HS-27A (cell line): ENCODE data around the gene L3MBTL2.

Source experiments
- DNase-seq: peaks from one replicate; pipeline ENCODE4 v3.0.0-alpha.2; 2012; ENCODE audit warnings: low read depth, missing footprints

L3MBTL2 gene

DNA sequence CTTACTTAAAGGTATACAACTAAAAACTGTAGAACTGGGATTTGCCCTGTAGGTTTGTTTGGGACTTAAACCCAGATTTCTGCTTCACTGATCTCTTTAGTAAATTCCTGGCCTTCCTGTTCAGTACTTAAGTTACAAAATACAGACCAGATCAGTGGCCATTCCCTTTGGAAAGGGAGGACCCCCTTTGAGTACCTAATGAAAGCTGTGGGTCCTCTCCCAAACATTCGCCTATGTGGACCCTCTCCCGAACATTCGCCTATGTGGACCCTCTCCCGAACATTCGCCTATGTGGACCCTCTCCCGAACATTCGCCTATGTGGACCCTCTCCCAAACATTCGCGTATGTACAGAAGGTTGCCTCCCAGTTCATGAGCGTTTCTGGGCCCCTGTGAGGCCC lies 10.3 kb downstream of the L3MBTL2 start:
- no peak for DNase-seq

DNA sequence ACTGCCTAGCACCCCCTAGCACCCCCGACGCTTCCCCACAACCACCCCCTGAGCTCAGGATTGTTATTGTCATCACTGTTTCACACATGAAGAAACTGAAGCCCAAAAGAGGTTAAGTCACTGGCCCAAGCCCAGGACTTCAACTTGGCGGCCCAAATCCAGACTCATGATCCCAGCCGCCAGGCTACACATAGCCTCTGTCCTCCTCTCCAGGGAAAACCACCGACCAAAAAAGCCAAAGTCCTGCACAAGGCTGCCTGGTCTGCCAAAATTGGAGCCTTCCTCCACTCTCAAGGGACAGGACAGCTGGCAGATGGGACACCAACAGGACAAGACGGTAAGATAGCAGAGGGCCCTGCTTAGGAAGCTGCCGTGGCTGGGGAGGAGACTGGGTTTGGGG lies 10.8 kb downstream of the L3MBTL2 start:
- no peak for DNase-seq

DNA sequence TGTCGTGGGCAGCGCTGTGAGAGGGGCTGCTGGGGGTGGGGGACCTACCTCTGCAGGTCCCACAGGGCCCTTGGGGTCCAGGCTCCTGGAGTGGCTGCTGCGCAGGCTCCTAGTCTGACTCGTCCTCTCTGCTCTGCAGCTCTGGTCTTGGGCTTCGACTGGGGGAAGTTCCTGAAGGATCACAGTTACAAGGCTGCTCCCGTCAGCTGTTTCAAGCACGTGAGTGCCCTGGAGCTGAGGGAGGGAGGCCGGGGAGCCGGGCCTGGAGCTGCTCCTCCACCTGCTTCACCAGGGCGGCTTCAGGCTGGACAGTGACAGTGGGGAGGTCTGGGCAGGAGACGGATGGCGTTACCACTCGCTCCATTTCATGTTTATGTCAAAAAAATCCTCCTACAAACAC lies 11.9 kb downstream of the L3MBTL2 start:
- no peak for DNase-seq

DNA sequence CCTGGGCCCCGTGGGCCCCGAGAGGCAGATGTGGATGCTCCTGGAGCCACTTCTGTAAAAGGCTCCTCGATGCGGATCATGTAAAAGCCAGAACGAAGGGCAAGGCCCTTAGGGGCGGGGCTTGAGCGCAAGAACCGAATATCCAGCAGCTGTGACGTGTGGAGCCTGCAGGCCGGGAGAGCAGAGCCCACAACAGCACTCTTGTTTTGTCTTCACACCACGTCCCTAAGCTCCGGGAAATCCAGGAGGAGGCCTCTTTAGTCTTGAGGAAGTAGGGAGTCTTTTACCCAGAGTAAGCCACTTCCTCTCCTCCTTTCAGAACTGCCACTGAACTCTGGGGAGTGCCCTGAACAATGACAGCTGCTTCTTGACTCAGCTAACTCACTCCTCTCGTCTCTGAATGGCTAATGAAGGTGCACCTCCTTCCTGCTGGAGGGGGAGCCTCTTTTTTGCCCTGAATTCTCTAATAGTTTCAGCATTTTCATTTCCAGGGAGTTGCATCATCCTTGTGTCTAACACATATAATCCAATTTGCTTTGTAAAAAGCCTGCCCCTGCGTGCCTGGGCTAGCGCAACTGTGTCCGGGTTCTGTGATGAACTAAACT lies 12.5 kb downstream of the L3MBTL2 start:
- DNase-seq: no peak

DNA sequence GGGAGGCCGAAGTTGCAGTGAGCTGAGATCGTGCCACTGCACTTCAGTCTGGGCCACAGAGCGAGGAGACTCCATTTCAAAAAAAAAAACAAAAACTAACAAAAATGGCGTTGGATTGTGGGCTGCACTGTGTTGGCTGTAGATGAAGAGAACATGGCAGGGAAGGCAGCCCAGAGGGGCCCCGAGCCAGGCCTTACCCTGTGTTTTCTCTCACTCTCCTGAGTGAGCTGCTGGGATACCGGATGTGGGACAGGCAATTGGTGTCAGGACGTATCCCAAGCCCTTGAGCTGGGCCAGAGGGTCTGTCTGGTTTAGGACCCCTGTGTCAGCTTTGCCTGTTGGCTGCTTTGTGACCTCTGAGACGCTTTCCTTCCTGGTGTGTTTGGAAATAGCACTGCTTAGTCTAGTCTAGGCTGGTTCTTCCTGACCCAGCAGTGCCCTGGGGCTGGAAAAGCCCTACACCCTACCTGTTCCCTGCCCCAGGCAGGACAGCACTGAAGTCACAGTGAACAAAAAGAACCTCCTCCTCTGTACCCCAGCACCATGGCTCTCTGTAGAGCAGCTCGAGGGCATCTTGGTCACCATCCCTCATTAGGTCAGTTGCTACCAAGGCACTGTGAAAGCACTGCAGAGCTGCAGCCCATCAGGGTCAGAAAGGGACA lies 17.9 kb downstream of the L3MBTL2 start:
- DNase-seq: no peak

DNA sequence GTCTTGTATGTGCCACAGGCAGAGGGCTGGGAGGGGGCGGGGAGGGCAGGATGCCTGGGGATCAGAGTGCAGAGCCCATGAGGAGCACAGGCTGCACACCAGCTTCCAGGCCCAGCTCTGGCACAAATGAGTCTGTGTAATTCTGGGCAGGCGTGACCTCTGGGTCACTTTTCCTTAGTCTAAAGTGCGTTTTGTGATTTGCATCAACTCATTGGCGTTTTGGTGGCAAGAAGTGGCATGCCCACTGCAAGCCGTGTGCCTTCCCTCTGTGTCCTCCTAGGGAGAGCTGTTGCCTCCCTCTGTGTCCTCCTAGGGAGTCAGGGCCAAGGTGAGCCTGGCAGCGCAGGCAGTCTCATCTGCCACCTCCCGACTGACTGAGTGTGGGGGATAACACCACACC lies 18.4 kb downstream of the L3MBTL2 start:
- no peak for DNase-seq

DNA sequence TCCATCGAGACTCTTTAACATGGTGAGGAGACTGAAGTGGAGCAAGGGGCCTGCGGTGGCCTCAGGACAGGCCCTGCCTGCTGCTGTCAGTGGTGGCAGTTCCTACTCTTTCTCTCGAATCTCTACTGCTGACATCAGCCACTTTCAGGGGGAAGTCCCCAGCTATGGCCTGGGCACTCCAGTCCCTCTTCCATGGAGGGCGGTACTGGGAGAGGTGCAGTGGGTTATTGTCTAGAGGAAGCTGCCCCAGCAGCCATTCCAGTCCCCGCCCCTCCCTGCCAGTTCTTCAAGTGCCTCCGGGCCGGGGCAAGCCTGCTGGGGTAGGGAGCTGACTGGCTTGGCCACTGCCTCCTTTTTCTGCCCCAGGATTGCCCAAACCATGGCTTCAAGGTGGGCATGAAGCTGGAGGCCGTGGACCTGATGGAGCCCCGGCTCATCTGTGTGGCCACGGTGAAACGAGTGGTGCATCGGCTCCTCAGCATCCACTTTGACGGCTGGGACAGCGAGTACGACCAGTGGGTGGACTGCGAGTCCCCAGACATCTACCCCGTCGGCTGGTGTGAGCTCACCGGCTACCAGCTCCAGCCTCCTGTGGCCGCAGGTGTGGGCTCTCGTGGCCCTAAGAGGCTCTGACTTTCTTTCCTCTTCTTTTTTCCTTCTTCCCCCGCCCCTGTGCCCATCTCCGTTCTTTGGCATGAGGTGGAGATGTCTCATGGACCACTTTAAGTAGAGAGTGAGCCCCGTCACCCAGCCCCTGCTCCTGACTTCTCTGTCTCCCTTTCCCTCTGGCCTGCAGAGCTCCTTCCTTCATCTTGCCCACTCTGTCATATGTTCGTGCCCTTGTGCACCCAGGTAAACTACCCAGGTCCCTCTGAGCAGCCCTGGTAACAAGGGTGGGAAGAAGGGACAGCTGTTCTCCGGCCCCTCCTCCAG lies 21.9 kb downstream of the L3MBTL2 start:
- no peak for DNase-seq

DNA sequence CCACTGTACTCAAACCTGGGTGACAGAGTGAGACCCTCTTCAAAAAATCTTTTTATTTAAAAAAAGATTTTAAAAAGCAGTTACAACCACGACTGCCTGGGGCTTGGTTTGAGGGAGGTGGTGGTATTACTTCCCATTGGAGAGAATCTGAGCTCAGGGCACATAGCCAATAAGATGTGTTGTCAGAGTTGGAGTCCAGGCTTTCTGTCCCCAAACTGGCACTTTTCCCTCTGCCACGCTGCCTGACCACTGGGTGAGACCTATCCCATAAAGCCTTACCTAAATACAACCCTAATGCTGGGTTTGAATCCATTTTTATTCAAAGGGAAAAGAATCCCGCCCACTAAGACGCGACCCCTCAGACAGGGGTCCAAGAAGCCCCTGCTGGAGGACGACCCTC lies 24.1 kb downstream of the L3MBTL2 start:
- DNase-seq: no peak

DNA sequence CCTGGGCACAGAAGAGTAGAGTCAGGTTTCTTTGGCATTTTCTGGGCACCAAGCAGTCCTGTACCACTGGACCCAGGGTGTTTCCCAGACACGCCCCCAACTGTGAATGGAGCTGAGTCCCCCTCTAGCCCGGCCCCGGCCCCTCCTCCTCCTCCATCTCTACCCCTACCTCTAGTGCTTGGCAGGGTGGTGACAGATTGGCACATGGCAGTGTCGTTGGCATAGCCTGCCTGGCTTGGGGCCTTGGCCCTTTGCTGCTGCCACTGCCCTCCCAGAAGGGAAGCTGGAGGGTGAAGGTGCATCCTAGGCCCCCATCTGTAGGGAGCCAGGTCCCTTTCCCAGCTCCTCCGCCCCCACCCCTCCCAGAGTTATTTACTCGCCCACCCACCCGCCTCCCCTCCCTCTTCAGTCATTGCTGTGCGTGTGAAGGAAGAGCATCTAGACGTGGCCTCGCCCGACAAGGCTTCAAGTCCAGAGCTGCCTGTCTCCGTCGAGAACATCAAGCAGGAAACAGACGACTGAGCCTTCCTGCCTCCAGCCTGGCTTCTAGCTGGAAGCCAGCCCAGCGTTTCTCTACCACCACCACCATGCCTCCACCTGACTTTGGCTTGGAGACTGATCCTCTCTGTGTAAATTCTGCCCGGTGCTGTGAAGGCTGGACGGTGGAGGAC lies 24.8 kb downstream of the L3MBTL2 start:
- DNase-seq: no peak

DNA sequence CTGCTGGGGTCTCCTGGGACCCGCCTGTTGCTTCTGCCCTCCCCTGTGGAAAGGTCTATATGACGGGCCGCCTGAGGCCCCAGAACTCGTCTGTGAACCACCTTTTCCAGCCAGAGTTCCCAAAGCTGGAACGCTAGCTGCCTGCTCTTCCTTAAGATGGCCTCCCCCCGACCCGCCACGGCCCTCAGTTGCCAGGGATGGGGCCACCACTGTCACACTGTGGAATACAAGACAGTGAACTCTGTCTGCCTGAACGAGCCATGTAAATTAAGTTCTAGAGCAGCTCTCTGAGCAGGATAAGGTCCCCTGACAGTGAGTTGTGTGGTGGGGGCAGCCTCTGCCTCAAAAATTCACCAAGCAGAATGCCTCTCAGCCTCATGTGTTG lies 25.3 kb downstream of the L3MBTL2 start:
- no peak for DNase-seq

DNA sequence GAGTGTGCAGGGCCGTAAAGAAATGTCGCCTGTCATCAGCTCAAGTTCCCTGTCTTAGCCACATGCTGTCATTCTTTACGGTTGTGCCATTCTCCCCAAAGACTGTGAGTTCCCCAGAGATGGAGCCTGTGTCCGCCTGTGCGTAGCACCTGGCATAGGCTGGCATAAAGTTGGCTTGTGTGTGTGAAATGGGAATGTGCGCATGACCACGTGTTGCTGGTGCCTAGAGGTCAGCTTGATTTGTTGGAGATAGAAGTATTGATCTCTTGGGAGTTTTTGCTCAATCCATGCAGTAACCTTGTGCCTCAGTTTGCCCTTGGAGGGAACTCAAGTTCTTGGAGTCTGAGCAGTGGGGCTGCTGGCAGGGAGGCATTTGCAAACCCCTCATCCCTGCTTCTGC lies 26.3 kb downstream of the L3MBTL2 start:
- DNase-seq: no peak

DNA sequence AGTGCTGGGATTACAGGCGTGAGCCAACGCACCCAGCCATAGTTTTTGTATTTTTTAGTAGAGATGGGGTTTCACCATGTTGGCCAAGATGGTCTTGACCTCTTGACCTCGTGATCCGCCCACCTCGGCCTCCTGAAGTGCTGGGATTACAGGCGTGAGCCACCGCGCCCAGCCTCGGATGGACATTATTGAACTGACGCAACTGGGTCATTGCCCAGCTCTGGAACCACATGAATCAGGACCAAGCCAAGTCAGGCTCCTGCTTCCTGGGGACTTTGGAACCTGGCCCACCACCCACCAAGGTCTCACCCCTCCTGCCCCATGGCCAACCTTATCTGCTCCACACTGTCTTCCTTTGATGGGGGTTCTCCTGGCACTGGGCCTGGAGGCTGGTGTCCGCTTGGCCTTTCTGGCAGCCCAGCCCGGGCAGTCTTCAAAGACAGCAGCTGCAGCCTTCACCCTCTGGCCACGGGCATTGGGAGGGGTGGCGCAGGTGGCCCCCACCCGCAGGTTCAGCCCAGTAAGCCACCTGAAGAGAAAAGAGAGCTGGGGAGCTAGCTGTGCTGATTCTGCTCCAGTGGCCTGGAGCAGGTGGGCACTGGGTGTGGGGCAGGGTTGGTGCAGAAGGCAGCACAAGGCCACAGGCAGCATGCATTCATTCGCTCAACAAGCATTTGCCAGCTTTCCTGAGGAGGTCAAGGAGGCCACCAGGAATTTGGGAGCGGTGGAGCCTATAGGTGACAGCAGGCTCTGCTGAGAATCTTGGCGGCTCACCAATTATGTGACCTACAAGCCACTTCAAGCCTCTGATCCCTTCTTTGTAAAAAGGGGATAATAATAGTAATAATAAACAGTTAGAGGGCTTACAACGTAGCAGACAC lies 29.9 kb downstream of the L3MBTL2 start:
- DNase-seq: no peak

DNA sequence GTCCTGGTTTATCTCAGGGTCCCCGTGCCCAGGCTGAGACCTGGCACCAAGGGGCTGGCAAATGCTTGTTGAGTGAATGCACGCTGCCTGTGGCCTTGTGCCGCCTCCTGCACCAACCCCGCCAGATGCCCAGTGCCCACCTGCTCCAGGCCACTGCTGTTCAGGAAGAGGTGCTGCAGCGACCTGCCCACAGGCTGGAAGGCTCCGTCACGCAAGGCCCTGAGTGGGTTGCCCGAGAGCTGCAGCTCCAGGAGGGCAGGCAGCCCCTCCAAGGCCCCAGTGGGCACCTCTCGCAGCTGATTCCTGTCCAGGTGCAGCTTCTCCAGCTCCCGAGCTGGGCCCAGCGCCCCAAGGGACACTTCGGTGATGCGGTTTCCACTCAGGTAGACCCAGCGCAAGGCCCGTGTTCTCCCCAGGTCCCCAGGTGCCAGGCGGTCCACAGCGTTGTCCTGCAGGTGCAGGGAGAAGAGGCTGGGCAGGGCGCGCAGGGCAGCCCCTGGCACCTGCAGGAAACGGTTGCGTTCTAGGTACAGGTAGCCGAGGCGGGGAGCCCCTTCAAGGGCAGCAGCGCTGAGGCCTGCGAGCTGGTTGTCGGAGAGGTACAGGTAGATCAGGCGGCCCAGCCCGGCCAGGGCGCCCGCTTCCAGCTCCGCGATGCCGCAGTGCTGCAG lies 32.1 kb downstream of the L3MBTL2 start:
- no peak for DNase-seq

DNA sequence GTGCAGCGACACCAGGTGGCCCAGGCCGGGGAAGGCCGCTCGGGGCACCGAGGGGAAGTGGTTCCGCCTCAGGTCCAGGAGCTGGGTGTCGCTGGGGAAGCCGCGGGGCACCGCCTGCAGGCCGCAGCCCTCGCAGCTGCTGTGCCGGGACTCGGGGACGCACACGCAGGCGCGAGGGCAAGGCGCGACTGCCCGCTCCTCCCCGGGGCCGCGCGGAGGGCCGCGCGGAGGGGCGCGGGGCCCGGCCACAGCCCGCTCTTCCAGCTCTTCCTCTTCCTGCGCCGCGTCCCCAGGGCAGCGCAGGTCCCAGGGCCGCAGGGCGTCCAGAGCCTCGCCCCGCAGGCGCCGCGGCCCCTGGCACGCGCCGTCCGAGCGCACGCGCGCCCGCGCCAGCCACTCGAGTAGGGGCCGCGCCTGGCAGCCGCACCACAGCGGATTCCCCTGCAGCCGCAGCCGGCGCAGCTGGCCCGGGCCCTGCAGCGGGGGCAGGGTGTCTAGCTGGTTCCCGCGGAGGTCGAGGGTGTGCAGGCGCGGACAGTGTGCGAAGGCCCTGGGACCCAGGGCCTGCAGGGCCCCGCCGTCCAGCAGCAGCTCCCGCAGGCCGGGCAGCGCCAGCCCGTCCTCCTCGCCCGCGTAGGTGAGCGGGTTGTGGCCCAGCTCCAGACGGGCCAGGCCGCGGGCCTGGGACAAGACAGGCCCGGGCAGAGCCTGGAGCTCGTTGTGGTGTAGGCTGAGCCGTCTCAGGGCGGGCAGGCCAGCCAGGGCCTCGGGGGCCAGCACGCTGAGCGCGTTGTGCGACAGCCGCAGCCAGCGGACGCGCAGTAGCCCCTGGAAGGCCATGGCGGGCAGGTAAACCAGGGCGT lies 32.8 kb downstream of the L3MBTL2 start:
- DNase-seq: no peak

DNA sequence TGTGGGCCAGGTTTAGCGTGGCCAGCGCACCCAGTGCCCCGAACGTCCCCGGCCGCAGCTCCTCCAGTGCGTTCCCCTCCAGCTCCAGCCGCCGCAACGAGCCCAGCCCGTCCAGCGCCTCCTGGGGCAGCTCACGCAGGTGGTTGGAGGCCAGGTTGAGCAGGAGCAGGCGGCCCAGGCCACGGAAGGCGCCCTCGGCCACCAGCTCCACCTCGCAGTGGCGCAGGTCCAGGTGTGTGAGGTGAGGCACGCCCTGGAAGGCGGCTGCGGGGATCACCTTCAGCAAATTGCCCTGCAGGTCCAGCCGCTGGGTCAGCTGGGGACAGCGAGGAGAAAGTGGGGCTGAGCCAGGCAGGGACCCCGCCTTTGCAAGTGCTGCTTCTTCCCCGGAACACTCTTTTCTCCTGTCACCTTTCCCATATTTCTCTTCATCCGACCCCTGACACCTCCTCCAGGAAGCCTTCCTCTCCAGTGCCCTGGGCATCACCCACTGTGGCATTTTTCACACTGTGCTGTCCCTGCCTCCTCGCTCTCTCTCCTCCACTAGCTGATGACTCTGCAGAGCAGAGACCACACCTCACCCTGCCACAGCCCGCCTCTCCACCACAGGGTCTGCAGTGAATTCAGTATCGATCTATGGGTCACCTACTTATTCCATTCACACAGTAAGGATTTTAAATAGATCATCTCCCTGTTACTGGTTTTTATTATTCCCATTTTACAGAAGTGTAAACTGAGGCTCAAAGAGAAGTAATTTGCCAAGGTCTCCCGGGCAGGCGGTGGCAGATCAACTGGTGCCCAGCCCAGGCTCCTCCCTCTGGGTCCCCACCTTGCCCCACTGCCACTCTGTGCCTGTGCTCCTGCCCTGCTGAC lies 33.7 kb downstream of the L3MBTL2 start:
- DNase-seq: no peak

DNA sequence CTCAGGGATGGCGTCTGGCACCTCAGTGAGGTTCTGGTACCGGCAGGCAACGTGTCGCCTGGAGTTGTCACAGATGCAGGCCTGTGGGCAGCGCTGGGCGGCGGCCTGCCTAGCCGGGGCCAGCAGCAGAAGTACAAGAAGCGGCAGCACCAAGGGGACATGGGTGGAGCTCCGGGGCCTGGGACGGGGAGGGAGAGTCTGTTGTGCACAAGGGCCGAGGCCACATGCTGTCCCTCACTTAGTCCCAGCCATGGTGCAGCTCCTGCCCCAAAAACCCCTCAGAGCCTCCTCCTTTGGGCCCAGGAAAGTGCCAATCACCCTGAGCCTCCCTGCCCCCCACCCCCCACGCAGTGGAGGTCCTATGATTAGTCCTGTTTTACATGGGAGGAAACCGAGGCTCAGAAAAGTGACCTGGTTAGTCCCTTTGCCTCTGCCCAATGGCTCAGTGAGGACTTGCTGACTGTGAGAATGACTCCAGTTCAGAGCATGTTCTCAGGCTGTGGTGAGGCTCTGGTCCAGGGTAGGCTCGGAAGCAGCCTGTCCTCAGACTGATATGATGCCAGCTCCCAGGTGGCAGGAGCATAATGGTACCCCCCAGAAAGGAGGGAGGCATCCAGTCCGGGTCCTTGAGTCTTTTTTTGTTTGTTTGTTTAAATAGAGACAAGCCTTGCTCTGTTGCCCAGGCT lies 34.5 kb downstream of the L3MBTL2 start:
- DNase-seq: no peak

DNA sequence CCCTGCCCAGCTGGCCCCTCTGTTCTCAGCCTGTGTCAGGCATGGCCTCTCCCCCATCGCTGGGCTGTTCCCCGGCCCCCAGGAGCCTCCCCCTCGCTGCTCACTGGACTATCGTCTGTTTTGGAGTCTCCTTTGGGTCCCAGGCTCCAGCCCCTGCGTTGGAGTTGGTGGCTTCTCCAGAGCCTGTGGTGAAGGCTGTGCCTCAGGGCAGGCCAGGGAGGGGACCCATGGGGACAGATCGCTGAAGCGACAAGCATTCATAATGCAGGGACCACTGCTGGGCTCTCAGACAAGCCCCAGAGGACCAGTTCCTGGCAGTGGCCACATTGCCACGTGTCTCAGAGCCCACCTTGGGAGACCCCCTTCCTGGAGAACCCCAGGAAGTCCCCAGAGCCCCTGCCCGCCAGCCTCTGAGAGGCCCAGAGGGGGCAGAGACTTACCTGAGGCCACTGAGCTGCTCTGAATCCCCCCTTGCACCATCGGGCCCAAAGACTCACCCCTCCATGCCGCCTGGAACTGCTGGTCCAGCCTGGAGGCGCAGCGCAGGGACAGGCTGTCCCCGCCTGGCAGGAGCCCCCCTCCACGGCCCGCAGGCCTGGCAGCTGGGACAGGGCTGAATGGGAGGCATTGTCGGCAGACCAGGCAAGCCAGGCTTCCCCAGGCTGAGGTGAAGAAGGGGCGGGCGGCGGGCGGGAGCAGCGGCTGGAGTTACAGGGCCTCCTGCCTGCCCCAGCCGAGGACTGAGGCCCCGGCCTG lies 35.4 kb downstream of the L3MBTL2 start, which contains the start of gene CHADL:
TSS of gene CHADL (minus strand) at position 555 of the 756 bp plus-strand sequence. CDS start at position 505, 50 bp downstream.
- DNase-seq: no peak
